ENCODE data around the gene RXYLT1. TPM values are rescaled to one million over a fixed set of nuclear protein-coding genes. Genes with fewer than 3 reads are reported as not detected.

The RXYLT1 gene
- total and polyA plus RNA-seq, 2 of the 8 experiments (the other 6 are each of a cell fraction or from before 2014, with no cell fraction given) = 3.8 to 10.9 TPM

GRCh38 chr12:63805704-63806672, 26.3 kb downstream of the RXYLT1 start (continued):
- TF ChIP-seq RBBP5 (IDR thresholded peaks at IDR 0.05; ENCODE audit: borderline replicate concordance, low read depth, low read length) = no peak
- TF ChIP-seq CHD7 (IDR thresholded peaks at IDR 0.05; ENCODE audit: insufficient replicate concordance, low read length) = no peak
